NCI-H2029 treated with DMSO at 0.1 percent for 48 hours (cell line): Measurements from ENCODE around the gene U2AF2.
"Not testable (repeated sequence)": the region's sequence is repeated elsewhere in the genome, so short reads cannot be mapped to it uniquely, and the experiment has no call there.

Experiments used
- DNase-seq: peaks from one replicate; lab custom pipeline; 2025; lab: John Stamatoyannopoulos, UW

The U2AF2 gene

GRCh38 chr19:55712804-55713631, 58.2 kb downstream of the U2AF2 start:
- no peak for DNase-seq

GRCh38 chr19:55716531-55716930, 61.7 kb downstream of the U2AF2 start:
- DNase-seq = no peak

- DNase-seq = no peak
Measured at GRCh38 chr19:55717251-55717650, 62.4 kb downstream of the U2AF2 start.

GRCh38 chr19:55717879-55718711, 63.3 kb downstream of the U2AF2 start:
- DNase-seq = not testable (repeated sequence)

GRCh38 chr19:55720214-55720746, 65.4 kb downstream of the U2AF2 start:
- no peak for DNase-seq

- no peak for DNase-seq
Measured at GRCh38 chr19:55720801-55721200, 66.0 kb downstream of the U2AF2 start.

- DNase-seq = no peak
Measured at GRCh38 chr19:55723491-55723890, 68.7 kb downstream of the U2AF2 start.
